Endodermal cell (in vitro differentiated cells): ENCODE results near the gene C14orf93. TPM values are rescaled to one million over a fixed set of nuclear protein-coding genes. Genes with fewer than 3 reads are reported as not detected.

Experiments
- DNase-seq: peaks from one replicate; pipeline ENCODE4 v3.0.0-alpha.2; 2017
- H3K27ac ChIP-seq: 2 replicates; pipeline ENCODE4 v1.5.1; 2013; ENCODE audit warnings: mild to moderate bottlenecking, low read depth, low read length, moderate library complexity
- H3K27me3 ChIP-seq: 2 replicates; pipeline ENCODE4 v1.6.1; 2013; ENCODE audit warnings: mild to moderate bottlenecking, low read length, moderate library complexity; ENCODE audit not compliant: insufficient read depth, control insufficient read depth, poor library complexity, severe bottlenecking
- H3K36me3 ChIP-seq: 2 replicates; pipeline ENCODE4 v1.7.0; 2013; ENCODE audit warnings: mild to moderate bottlenecking, low read length, moderate library complexity; ENCODE audit not compliant: control insufficient read depth, insufficient read depth
- H3K4me1 ChIP-seq: one replicate; pipeline ENCODE4 v1.7.0; 2013; ENCODE audit warnings: low read length; ENCODE audit not compliant: control insufficient read depth, insufficient read depth
- H3K4me3 ChIP-seq: 2 replicates; pipeline ENCODE4 v1.5.1; 2013; ENCODE audit warnings: mild to moderate bottlenecking, low read length, moderate library complexity
- H3K9ac ChIP-seq: 2 replicates; pipeline ENCODE4 v1.6.1; 2013; ENCODE audit warnings: mild to moderate bottlenecking, low read length, moderate library complexity; ENCODE audit not compliant: poor library complexity, severe bottlenecking; ENCODE audit errors: extremely low read depth
- H3K9me3 ChIP-seq: 2 replicates; pipeline ENCODE4 v1.6.1; 2013; ENCODE audit warnings: mild to moderate bottlenecking, low read length, moderate library complexity; ENCODE audit not compliant: control insufficient read depth
- H3K27ac Mint-ChIP-seq: 2 replicates; pipeline ENCODE4 v1.8.0; 2020; ENCODE audit warnings: mixed read lengths
- H3K27me3 Mint-ChIP-seq: 2 replicates; pipeline ENCODE4 v1.8.0; 2021; ENCODE audit warnings: mild to moderate bottlenecking, mixed read lengths; ENCODE audit not compliant: insufficient read depth
- H3K36me3 Mint-ChIP-seq: 2 replicates; pipeline ENCODE4 v1.8.0; 2020; ENCODE audit warnings: low read depth, mixed read lengths
- H3K4me1 Mint-ChIP-seq: 2 replicates; pipeline ENCODE4 v1.8.0; 2020; ENCODE audit warnings: mixed read lengths
- H3K4me3 Mint-ChIP-seq: 2 replicates; pipeline ENCODE4 v1.8.0; 2020; ENCODE audit warnings: mild to moderate bottlenecking, moderate library complexity, mixed read lengths
- H3K9me3 Mint-ChIP-seq: 2 replicates; pipeline ENCODE4 v1.8.0; 2020; ENCODE audit warnings: mild to moderate bottlenecking, mixed read lengths
- WGBS, 2 experiments: methylation state at CpG; one replicate each; pipeline versions ENCODE4 v1.1.5 to v1.1.7; 2013; ENCODE audit warnings: missing lambda C conversion rate in 2 of 2, mixed read lengths in 1 of 2; ENCODE audit not compliant: insufficient coverage in 1 of 2, insufficient read length in 1 of 2; 5-methylcytosine and 5-hydroxymethylcytosine counted together
- total RNA-seq, 2 donors: library from RNA; stranded (reverse); fragmentation: NEBNext Ultra II Directional in 1 of 2; extraction: Animal tissue kit (Norgen Biotek cat#: 25700) in 1 of 2; gene quantifications; 2 replicates in 1 of 2; 3 replicates in 1 of 2; pipeline ENCODE4 v1.2.1, GENCODE V29; 2021
- TF ChIP-seq, protein P1 (sequence below): fragments of 200-600 bp; sonication (generic); conservative IDR thresholded peaks from 2 replicates; pipeline ENCODE4 v1.5.0; 2021; ENCODE audit warnings: antibody characterized with exemption, mild to moderate bottlenecking

The C14orf93 gene
- total RNA-seq, 2 donors from 2014 or later, result 7.0 to 9.4 TPM

DNA sequence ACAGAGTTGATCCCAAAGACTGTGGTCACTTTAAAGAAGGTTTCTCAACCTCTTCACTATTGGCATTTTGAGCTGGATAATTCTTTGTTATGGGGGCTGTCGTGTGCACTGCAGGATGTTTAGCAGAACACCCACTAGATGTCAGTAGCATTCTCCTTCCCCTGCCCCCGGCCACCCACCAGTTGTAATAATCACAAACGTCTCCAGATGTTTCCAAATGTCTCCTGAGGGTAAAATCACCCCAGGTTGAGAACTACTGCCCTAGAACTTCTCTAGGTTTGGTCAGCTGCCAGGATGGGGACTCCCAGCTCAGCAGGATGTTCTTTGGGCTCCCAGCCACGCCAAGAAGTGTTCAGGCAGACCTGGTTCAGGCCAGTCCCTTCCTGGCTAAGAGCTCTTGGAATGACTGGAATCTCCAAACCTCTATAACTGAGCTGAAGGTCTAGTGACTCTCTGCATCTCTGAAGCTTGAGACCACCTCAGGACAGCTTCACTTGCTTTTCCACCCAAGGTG is 15.1 kb downstream of the C14orf93 start:
- Histone ChIP-seq H3K36me3 (no peaks in the 10 kb centered on the region), H3K27me3 (no peaks in the 10 kb centered on the region), H3K4me3 (no peak overlapping the region), H3K4me1 (peaks cover 19% of the 10 kb centered on the region), H3K9ac (no peak overlapping the region), H3K27ac (no peak overlapping the region), H3K9me3 (no peaks in the 10 kb centered on the region)
- H3K4me1 Mint-ChIP-seq, result peaks cover 32% of the 10 kb centered on the region
- H3K9me3 Mint-ChIP-seq, result no peaks in the 10 kb centered on the region
- no peak overlapping the region for H3K4me3 Mint-ChIP-seq
- peak overlapping the region; percentile 95 for H3K27ac Mint-ChIP-seq
- no peaks in the 10 kb centered on the region for H3K27me3 Mint-ChIP-seq
- TF ChIP-seq, protein P1, sequence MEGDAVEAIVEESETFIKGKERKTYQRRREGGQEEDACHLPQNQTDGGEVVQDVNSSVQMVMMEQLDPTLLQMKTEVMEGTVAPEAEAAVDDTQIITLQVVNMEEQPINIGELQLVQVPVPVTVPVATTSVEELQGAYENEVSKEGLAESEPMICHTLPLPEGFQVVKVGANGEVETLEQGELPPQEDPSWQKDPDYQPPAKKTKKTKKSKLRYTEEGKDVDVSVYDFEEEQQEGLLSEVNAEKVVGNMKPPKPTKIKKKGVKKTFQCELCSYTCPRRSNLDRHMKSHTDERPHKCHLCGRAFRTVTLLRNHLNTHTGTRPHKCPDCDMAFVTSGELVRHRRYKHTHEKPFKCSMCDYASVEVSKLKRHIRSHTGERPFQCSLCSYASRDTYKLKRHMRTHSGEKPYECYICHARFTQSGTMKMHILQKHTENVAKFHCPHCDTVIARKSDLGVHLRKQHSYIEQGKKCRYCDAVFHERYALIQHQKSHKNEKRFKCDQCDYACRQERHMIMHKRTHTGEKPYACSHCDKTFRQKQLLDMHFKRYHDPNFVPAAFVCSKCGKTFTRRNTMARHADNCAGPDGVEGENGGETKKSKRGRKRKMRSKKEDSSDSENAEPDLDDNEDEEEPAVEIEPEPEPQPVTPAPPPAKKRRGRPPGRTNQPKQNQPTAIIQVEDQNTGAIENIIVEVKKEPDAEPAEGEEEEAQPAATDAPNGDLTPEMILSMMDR, result peak; percentile 79
- H3K36me3 Mint-ChIP-seq, result peaks cover 3% of the 10 kb centered on the region
- 24 to 33% methylated on average over 3 to 4 of the region's 4 CpGs for WGBS, 2 experiments
- DNase-seq, result peak; percentile 78

DNA sequence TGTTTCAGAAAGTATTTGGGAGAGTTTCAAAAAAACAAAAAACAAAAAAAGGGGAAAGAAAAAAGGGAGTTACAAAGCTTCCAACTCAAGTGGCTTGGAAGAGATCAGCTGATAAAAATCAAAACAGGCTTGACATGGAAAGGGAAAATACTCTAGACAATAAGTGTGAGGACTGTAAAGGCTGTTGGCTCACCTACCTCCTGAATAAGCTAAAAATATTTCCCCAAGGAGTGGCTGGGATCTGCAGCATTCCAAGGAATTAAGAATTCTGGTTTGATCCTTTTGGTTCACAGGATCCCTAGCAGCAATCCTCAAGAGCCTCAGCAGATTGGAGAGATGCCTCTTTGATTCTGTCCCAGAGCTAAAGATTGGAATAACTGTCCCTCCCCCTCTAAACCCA is 16.4 kb downstream of the C14orf93 start:
- peaks cover 40% of the 10 kb centered on the region for H3K4me1 Mint-ChIP-seq
- H3K4me3 ChIP-seq, result no peak overlapping the region
- peaks cover 22% of the 10 kb centered on the region for H3K4me1 ChIP-seq
- no peaks in the 10 kb centered on the region for H3K27me3 Mint-ChIP-seq
- no peaks in the 10 kb centered on the region for H3K36me3 ChIP-seq
- H3K27ac ChIP-seq, result no peak overlapping the region
- no peaks in the 10 kb centered on the region for H3K9me3 Mint-ChIP-seq
- peak overlapping the region; percentile 50 for H3K9ac ChIP-seq
- H3K27me3 ChIP-seq, result no peaks in the 10 kb centered on the region
- H3K4me3 Mint-ChIP-seq, result no peak overlapping the region
- DNase-seq, result no peak
- no peaks in the 10 kb centered on the region for H3K9me3 ChIP-seq
- H3K27ac Mint-ChIP-seq, result peak overlapping the region; percentile 91
- TF ChIP-seq, protein P1, result no peak
- H3K36me3 Mint-ChIP-seq, result peaks cover 6% of the 10 kb centered on the region

DNA sequence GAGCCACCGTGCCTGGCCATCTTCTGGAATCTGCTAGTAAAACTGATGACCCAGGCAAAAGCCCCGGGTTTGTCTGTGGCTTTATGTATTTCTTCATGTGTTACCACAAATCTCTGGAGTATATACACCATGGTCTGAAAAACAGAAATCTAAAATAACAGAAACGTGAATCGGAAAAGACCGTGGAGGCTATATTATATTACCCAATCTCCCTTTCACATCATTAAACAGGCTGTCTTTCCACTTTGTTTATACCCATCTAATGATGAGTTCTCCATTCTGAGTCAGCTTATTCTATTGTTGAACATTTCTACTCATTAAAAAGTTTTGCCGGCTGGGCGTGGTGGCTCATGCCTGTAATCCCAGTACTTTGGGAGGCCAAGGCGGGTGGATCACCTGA is 18.1 kb downstream of the C14orf93 start:
- H3K4me1 ChIP-seq, result peaks cover 22% of the 10 kb centered on the region
- no peak overlapping the region for H3K27ac ChIP-seq
- H3K9me3 ChIP-seq, result no peaks in the 10 kb centered on the region
- no peaks in the 10 kb centered on the region for H3K36me3 ChIP-seq
- H3K9ac ChIP-seq, result no peak overlapping the region
- no peak overlapping the region for H3K27ac Mint-ChIP-seq
- H3K27me3 Mint-ChIP-seq, result no peaks in the 10 kb centered on the region
- no peak overlapping the region for H3K4me3 Mint-ChIP-seq
- no peaks in the 10 kb centered on the region for H3K9me3 Mint-ChIP-seq
- no peak overlapping the region for H3K4me3 ChIP-seq
- 97 to 98% methylated on average over 7 to 8 of the region's 8 CpGs for WGBS, 2 experiments
- peaks cover 6% of the 10 kb centered on the region for H3K36me3 Mint-ChIP-seq
- TF ChIP-seq, protein P1, result no peak
- no peak for DNase-seq
- H3K27me3 ChIP-seq, result no peaks in the 10 kb centered on the region
- peaks cover 39% of the 10 kb centered on the region for H3K4me1 Mint-ChIP-seq
